HS-5 (cell line): ENCODE results near the gene POLK.
A peak's percentile ranks its signal among the peaks of the same experiment; 100 is the strongest.
"Not testable (repeated sequence)": the region's sequence is repeated elsewhere in the genome, so short reads cannot be mapped to it uniquely, and the experiment has no call there.

Source experiments
- DNase-seq: peaks from one replicate; pipeline ENCODE4 v3.0.0-alpha.2; 2012; ENCODE audit warnings: low read depth

The POLK gene

DNA sequence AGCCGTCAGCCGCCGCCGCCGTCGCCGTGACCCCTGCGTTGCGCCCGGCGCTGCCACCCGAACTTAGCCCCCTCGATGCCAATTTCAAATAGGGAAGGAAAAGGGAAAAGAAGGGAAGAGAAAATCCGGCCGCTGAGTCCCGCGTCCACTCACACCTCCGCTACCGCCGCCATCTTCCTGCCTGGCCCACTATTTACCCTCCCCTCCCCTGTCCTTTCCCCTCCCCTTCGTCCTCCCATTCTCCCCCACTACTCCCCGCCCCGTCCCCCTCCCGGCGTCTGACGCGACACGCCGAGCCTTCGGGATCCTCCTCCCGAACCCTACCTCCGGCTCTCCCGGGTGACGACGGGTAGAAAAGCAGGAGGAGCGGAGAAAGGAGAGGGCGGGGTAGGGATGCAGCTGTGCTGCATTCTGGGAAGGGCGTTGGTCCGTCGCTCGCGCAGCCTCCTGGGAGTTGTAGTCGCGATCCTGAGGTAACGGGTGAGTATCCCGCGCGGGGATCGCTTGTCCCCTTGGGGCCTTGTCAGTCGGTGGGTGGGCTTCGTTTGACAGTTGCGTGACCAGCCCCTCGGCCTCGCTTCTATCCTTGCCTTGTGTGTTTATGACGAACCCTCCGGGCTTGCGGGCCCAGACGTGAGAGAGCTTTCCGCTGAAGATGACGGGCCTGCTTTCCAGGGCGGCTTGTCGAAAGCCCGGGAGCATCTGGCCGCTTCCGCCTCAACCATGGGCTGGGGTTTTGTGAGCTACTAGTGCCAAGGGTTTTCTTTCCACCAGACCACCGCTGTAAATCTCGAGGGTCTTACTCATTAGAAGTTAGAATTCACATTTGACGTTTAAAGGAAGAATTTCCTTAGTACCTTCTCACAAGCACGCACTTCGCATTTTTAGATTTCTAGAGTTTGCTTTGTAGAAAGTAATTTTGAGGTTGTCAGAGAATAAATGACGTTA is at the start of gene POLK, which contains the start of gene CERT1:
Gene POLK (plus strand): TSS at position 457 of the 948 bp plus-strand sequence.
Gene CERT1 (minus strand): TSS at position 195 of the 948 bp plus-strand sequence. CDS start 422 bp downstream, outside the sequence.
- peak; percentile 95 for DNase-seq

DNA sequence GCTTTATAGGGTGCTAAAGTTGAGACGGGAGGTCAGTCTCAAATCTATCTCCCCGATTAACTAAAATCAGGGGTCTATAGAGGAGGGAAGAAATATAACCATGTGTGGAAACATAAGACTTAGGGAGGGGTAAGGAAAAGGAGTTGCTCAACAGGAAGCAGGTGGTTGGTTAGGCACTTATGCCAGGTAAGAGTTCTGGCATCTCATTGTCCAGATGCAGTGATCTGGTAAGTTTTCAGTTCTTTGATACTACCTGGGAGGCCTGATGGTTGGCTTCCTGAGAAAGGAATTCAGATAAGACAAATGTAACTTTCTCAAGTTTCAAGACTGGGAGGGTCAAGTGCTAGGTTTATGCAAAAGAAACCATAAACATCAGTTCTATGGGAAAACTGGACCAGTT is 48.0 kb upstream of the POLK start:
- DNase-seq: no peak

DNA sequence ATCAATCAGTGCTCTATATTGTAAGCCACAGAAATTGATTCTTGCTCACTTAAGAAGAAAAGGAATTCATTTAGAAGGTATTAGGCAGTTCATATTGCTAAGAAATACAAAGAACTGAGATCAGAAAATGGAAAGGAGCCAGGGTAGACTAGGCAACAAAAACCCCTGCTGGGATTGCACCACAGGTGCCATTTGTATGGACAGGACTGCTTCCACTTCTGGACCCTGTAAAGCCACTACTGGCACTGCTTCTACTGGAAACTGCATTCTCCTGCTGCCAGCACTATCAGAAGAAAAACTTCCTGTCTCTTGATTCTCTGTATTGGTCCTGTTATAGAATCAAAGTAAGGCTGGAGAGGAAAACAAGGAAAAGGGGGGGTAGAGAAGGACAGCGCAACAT is 46.2 kb upstream of the POLK start:
- no peak for DNase-seq

DNA sequence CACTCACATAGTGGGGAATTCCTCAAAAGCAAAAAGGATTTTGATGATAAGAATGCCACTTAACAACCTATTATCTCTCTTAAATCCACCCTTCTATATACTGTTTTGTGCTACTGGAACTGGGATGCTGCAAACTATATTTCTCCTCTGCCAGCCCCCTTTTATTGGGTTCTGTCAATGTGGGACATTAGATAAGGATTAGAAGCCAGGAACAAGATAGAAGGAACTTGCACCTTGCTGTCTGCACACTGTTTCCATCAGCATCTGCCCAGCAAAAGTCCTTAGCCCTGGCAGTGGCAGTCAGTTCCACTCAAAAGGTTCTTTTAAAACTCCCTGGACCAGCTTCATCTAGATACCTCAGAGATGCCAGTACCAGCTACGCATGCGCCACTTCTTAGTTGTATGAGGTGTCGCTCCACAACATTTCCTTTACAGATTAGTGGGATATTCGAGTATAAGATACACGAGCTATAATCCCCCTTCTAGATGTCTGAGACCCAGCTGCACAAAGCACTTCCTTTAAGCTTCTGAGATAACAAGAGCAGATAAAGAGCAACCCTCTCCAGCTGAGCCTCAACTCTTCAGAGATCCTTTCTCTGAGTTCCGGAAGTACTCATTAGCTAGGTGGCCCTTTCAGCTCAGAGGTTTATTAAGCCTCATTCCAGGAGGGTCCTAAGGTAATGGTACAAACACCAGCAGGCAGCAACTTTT is 45.5 kb upstream of the POLK start:
- DNase-seq: no peak

DNA sequence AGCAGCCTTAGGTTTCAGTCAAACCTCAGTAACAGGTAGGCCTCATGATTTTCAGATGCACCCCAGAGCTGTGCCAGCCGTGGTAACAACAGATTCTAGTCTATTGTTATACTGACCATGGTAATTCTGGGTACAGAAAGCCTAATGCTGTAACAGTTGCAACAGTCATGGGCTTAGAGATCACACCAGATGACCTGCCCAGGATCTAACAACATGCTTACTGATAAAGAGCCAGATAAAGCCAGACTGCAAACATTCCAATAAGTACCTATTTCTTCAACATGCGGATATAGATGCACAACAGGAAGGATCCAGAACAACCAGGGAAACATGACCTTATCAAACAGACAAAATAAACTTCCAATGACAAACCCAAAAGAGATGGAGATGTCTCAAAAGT is 43.1 kb upstream of the POLK start:
- no peak for DNase-seq

DNA sequence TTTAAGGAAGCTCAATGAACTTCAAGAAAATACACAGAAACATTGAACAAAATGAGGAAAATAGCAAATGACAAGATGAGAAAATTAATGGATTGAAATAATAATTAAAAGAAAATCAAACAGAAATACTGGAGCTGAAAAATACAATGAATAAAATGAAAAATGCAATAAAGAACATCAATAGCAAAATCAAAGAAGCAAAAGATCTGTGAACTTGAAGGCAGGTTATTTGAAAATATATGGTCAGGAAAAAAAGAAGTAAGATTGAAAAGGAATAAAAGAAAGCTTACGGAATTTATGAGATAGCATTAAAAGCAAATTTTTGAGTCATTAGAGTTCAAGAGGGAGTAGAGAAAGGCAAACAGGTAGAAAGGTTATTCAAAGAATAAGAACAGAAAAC is 42.7 kb upstream of the POLK start:
- no peak for DNase-seq

DNA sequence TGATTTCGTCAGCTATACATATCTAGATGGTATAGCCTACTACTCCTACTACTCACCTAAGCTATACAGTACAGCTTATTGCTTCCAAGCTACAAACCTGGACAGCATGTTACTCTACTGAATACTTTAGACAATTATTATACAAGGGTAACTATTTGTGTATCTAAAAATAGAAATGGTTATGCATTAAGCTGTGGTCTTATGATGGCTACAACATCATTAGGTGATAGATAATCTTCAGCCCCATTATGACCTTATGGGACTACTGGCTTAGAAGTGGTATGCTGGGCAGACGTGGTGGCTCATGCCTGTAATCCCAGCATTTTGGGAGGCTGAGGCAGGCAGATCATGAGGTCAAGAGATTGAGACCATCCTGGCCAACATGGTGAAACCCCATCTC is 40.5 kb upstream of the POLK start:
- no peak for DNase-seq

DNA sequence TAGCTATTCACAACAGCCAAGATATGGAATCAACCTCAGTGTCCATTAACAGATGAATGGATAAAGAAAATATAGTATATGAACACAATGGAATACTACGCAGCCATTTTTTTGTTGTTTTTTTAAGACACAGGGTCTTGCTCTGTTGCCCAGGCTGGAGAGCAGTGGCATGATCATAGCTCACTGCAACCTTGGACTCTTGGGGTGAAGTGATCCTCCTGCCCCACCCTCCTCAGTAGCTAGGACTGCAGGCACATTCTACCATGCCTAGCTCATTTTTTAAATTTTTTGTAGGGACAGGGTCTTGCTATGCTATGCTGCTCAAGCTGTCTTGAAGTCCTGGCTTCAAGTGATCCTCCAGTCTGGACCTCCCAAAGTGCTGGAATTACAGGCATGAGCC is 38.7 kb upstream of the POLK start:
- DNase-seq: no peak

DNA sequence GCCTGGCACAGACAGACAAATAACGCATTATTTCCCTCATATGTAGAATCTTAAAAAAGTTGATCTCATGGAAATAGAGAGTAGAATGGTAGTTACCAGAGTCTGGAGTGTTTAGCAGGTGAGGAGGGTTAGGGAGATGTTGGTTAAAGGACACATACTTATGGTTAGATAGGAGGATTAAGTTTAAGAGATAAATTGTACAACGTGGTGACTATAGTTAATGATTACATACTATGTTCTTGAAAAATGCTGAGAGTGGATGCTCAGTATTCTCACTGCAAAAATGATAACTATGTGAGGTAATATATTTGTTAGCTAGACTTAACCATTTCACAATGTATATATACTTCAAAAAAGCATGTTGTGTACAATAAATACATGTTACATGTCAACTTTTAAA is 38.2 kb upstream of the POLK start:
- no peak for DNase-seq

DNA sequence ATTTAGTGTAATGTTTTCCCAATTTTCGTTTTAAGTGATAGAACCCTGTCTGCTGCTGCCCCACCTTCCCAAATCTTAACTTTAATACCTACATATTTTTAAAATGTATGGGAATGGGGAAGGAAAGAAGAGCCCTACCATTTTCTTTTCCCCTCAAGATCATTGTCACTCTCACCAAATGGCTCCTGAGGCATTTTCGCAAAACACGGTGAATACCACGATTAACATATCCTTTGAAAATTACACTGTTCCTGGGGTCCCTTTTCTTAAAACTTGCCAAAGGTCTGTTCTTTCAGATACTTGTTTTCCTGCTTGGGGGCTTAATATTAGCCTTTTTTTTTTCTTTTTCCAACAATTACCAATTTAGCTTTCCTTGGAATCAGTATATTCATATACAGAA is 36.3 kb upstream of the POLK start:
- no peak for DNase-seq

DNA sequence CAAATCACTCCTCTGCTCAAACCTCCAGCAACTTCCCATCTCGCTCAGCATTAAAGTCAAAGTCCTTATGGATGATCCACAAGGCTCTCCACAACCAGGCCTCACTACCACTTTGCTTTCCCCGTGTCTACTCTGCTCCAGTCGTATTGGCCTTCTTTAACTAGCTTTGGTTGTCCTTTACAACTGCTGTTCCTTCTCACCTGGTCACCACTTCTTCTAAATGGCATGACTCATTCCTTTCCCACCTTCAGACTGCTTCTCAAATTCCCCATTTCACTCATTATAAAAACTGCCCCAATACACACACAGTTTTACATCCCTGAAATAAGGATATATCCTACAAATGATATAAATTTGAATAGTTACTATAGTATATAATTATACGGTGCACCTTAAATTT is 30.7 kb upstream of the POLK start:
- DNase-seq: no peak

DNA sequence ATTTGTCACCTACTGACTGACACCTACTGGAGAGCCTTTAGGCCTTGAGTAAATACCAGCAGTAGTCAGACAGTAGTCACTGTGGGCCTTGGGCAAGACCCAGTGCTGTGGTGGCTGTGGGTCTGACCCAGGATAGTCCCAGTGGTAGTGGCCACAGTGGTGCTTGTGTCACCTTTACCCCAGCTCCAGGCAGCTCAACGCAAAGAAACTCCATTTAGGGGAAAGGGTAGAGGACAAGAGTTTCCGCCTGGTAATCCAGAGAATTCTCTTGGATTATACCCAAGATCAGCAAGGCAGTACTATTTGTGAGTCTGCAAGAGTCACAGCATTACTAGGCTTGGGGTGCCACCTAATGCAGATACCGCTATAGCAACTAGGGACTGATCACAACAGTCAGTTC is 29.2 kb upstream of the POLK start:
- DNase-seq: no peak

DNA sequence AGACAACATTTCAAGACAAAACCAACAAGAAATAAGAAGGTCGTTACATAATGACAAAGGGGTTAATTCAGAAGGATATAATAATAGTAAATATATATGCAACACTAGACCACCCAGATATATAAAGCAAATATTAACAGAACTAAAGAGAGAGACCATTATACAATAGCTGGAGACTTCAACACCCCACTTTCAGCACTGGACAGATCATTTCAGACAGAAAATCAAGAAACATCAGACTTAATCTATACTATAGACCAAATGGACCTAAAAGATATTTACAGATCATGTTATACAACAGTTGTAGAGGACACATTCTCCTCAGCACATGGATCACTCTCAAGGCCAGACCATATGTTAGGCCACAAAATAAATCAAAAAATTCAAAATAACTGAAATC is 27.1 kb upstream of the POLK start:
- DNase-seq: no peak

DNA sequence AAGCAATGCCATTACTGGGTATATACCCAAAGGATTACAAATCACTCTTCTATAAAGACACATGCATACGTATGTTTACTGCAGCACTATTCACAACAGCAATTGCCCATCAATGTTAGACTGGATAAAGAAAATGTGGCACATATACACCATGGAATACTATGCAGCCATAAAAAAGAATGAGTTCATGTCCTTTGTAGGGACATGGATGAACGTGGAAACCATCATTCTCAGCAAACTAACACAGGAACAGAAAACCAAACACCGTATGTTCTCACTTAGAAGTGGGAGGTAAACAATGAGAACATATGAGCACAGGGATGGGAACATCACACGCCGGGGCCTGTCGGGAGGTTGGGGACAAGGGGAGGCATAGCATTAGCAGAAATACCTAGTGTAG is 21.8 kb upstream of the POLK start:
- DNase-seq: not testable (repeated sequence)

DNA sequence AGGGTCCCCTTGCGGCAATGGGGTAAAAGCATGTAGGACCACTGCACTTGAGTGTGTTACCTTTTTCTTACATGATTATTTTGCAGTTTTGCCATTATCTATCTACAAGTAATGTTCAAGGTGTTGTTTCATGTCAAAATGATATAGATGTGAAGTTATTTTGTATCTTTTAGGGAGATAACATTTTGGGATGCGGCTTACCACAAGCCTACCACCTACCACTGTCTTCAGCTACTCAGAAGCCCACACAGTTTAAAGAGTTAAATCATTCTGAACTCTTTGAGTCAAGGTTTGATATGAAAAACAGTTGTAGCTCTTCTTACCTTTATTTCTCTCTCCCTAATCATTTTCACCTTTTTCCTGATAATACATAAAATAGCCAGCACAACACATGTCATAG is 20.1 kb upstream of the POLK start:
- DNase-seq: no peak

DNA sequence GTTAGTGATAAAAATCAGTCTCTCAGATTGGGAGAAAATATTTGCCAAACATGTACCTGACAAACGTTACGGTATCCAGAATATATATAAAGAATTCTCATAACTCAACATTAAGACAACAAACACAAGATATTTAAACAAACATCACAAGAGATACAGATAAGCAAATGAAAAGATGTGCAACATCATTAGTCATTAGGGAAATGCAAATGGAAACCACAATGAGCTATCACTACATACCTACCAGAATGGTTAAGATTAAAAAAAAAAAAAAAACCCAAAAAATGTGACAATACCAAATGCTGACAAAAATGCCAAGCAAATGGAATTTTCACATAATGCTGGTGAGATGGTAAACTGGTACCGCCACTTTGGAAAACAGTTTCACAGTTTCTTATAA is 15.7 kb upstream of the POLK start:
- no peak for DNase-seq

DNA sequence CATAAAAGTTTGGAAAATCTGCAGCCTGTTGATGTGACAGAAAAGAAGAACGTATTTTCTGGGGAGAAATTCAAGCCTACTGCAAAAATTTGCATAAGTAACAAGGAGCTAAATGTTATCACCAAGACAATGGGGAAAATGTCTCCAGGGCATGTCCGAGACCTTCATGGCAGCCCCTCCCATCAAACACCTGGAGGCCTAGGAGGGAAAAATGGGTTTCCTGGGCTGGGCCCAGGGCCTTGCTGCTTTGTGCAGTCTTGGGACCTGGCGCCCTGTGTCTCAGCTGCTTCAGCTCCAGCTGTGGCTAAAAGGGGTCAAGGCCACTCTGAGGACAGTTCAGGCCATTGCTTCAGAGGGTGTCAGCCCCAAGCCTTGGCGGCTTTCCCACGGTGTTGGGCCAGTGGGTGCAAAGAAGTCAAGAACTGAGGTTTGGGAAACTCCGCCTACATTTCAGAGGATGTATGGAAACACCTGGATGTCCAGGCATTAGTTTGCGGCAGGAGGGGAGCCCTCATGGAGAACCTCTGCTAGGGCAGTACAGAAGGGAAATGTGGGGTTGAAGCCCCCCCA is 13.4 kb upstream of the POLK start:
- DNase-seq: no peak

DNA sequence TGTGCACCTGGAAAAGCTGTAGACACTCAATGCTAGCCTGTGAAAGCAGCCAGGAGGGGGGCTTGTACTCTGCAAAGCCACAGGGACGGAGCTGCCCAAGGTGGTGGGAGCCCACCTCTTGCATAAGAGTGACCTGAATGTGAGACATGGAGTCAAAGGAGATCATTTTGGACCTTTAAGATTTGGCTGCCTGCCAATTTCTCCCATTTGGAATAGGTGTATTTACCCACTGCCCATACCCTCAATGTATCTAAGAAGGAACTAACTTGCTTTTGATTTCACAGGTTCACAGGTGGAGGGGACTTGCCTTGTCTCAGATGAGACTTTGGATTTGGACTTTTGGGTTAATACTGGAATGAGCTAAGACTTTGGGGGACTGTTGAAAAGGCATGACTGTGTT is 12.8 kb upstream of the POLK start:
- DNase-seq: not testable (repeated sequence)

DNA sequence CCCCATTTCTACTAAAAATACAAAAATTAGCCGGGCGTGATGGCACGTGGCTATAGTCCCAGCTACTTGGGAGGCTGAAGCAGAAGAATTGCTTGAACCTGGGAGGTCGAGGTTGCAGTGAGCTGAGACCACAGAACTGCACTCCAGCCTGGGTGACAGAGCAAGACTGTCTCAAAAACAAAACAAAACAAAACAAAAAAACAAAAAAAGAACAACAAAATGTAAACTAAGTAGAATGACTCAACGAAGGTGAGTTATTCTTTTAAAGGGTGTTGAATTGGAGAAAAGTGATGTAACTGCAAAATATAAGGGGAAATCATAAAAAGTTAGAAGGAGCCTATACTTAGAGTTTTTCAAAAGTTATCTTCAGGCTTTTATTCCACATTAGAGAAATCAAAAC is 6.6 kb upstream of the POLK start:
- DNase-seq: not testable (repeated sequence)

DNA sequence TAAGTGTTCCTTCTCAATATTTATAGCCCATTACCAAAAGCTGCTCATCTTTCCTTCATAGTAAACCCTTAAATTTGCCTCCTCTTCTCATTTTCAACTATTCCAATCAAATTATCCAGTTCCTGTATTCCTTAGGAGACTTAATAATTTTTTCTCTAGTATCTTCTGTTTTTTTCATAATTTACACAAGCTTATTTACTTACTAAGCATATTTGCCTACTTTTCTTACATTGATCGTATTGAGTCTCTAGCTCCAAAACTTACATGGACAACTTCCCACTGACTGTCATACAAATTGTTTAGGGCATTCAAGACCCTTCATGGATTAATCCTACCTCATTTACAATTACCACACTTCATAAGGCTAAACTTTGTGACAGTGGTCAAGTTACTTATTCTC is 3.9 kb upstream of the POLK start:
- no peak for DNase-seq

DNA sequence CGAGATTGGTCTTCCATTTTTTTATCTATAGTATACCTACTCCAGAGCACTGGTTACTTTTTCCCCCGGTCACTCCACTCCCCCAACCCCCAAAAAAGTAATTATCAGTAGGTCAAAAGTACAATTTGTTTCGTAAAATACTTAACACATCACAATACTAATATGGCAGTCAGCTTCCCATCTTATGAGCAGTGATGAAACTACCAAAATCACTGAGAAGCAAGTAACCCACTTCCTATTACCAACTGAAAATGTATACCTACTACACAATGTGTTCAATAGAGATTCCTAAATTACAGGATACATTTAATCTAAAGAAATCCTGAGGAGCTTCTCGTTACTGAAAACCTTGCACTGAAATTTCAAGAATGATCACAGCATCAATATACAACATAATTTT is 2.1 kb upstream of the POLK start:
- DNase-seq: no peak

DNA sequence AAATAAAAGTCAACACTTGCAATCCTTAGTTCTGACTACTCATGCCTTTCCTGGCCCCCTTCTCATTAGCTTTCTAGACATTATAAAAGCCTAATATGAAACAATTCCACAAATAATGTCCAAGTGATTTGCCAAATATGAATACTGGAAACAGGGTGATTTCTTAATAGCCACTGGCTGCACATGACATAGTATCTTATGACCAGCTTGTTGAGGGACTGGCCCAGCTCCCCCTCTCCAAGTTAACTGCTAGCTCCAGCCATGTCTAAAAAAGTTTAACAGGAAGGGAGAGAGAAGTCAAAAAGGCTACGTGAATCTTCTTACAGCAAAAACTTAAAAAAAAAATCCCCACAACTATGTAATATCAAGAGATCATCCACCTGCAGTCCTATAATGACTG is 1.7 kb upstream of the POLK start:
- no peak for DNase-seq

DNA sequence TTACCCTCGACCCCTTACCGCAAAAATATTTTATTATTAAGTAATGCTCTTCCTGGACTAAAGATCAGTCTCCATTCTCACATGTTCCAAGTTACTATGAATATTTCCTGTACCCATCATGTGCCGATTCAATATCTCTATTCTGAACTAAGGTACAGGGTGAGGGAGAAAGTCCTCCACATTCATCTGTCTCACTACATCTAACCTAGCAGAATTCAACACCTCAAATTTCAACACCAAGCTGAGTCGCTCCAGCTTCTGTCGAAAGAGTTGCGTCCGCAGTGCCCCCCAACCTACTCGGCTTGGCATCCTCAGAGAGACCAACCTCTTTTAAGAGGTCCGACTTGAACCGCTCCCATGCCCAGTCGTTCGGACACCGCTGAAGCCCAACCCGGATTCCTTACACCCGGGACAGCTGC is 1.3 kb upstream of the POLK start:
- DNase-seq: no peak
